OCI-LY7 (cell line): ENCODE measurements around the gene THUMPD1. TPM values are rescaled to one million over a fixed set of nuclear protein-coding genes. Genes with fewer than 3 reads are reported as not detected.

Source experiments
- BruUV-seq: library from RNA; stranded (reverse); fragments of 400-500 nt; replicated peaks from 2 replicates; lab custom pipeline; 2021; lab: Mats Ljungman, UMichigan
- CTCF ChIA-PET: fragments of 300-600 bp; sonication (Branson Sonifier 250); formaldehyde crosslinking; loops from one replicate; lab custom pipeline; 2022; ENCODE audit warnings: antibody characterized with exemption; ENCODE audit not compliant: unreplicated experiment; lab: Charles Lee
- POLR2A ChIA-PET: fragments of 300-600 bp; sonication (Branson Sonifier 250); formaldehyde crosslinking; loops from one replicate; lab custom pipeline; 2022; ENCODE audit warnings: antibody characterized with exemption; lab: Charles Lee
- DNase-seq: peaks from one replicate; pipeline ENCODE4 v3.0.0-alpha.2; 2015; ENCODE audit warnings: low spot score
- H2AFZ ChIP-seq: fragments of 200-600 bp; sonication (generic), shearing (Covaris generic); 2 replicates; pipeline ENCODE4 v1.6.1; 2014; ENCODE audit warnings: mild to moderate bottlenecking, antibody characterized with exemption, low read length, moderate library complexity
- H3K27ac ChIP-seq: fragments of 200-600 bp; sonication (generic); 2 replicates; pipeline ENCODE4 v1.5.1; 2014; ENCODE audit warnings: mixed run types, low read depth, mild to moderate bottlenecking, moderate library complexity, low read length, inconsistent platforms; ENCODE audit not compliant: poor library complexity, severe bottlenecking
- H3K36me3 ChIP-seq: fragments of 200-600 bp; sonication (generic); 2 replicates; pipeline ENCODE4 v1.6.1; 2014; ENCODE audit warnings: mild to moderate bottlenecking, antibody characterized with exemption, low read length, moderate library complexity, mixed read lengths; ENCODE audit not compliant: insufficient read depth
- H3K4me1 ChIP-seq: fragments of 200-600 bp; sonication (generic); 2 replicates; pipeline ENCODE4 v1.5.1; 2014; ENCODE audit warnings: mild to moderate bottlenecking, low read length; ENCODE audit not compliant: insufficient read depth, poor library complexity, severe bottlenecking
- H3K4me2 ChIP-seq: fragments of 200-600 bp; sonication (generic); 2 replicates; pipeline ENCODE4 v1.6.1; 2014; ENCODE audit warnings: mild to moderate bottlenecking, low read length
- H3K4me3 ChIP-seq: fragments of 200-600 bp; sonication (generic); 2 replicates; pipeline ENCODE4 v1.5.1; 2014; ENCODE audit warnings: mild to moderate bottlenecking, low read depth, low read length; ENCODE audit not compliant: poor library complexity, severe bottlenecking
- H3K79me2 ChIP-seq: fragments of 200-600 bp; sonication (generic); 2 replicates; pipeline ENCODE4 v1.6.1; 2016; ENCODE audit warnings: low read depth, mild to moderate bottlenecking, low read length, moderate library complexity, mixed read lengths; ENCODE audit not compliant: insufficient read depth
- H3K9me2 ChIP-seq: fragments of 200-600 bp; sonication (generic); 2 replicates; pipeline ENCODE4 v1.6.1; 2016; ENCODE audit warnings: mild to moderate bottlenecking, low read length, mixed read lengths; ENCODE audit not compliant: insufficient read depth
- H3K9me3 ChIP-seq: fragments of 200-600 bp; sonication (generic); 2 replicates; pipeline ENCODE4 v1.6.1; 2014; ENCODE audit warnings: mild to moderate bottlenecking, mixed run types, low read length, mixed read lengths
- H4K20me1 ChIP-seq: fragments of 200-600 bp; sonication (generic); 2 replicates; pipeline ENCODE4 v1.6.1; 2014; ENCODE audit warnings: mild to moderate bottlenecking, antibody characterized with exemption, low read length, moderate library complexity, mixed read lengths; ENCODE audit not compliant: insufficient read depth
- CTCF ChIP-seq: fragments of 200-600 bp; sonication (generic); conservative IDR thresholded peaks from 2 replicates; pipeline ENCODE4 v1.5.1; 2014; ENCODE audit warnings: mild to moderate bottlenecking, antibody characterized with exemption, low read length, moderate library complexity, mixed read lengths
- EZH2phosphoT487 ChIP-seq: fragments of 200-600 bp; sonication (generic); IDR thresholded peaks from 2 replicates; pipeline ENCODE4 v1.6.1; 2018; ENCODE audit warnings: low read depth, borderline replicate concordance, mild to moderate bottlenecking, mixed run types, antibody characterized with exemption, low read length, moderate library complexity, mixed read lengths
- intact Hi-C: fragments of 100-400 bp; cut with micrococcal nuclease; formaldehyde crosslinking; loops from one replicate; pipeline ENCODE4 v1.10.0; 2022; ENCODE audit not compliant: unreplicated experiment
- total RNA-seq, 2 experiments: library from RNA; depleted of rRNA in 1 of 2; stranded (reverse); fragments of >200 nt in 1 of 2; shearing (Covaris generic) in 1 of 2; gene quantifications; 2 replicates each; pipeline ENCODE4 v1.2.3, GENCODE V29; 2014 to 2022

Gene THUMPD1
- total RNA-seq, 2 experiments from 2014 or later, result 48.2 to 48.3 TPM

GRCh38 chr16:20774703-20775362, 33.2 kb upstream of the THUMPD1 start:
- Histone ChIP-seq H3K9me2 (no peaks in the 10 kb centered on the region), H3K27ac (no peak overlapping the region), H3K79me2 (no peaks in the 10 kb centered on the region), H3K4me2 (no peak overlapping the region), H3K4me3 (no peak overlapping the region), H3K9me3 (no peaks in the 10 kb centered on the region), H4K20me1 (no peaks in the 10 kb centered on the region), H2AFZ (no peak overlapping the region), H3K4me1 (no peaks in the 10 kb centered on the region), H3K36me3 (no peaks in the 10 kb centered on the region)
- ChIA-PET POLR2A (no interaction called here), CTCF (interaction anchor here (0.6 kb wide), 1 partner anchor 23 kb away, joined by 3 read pairs; no protein-coding TSS in a partner anchor)
- intact Hi-C loops, result no loop called here
- no TSS peak for BruUV-seq
- TF ChIP-seq EZH2phosphoT487 (no peak), CTCF (peak; percentile 83)
- peak; percentile 67 for DNase-seq

- Histone ChIP-seq H3K4me2 (no peak overlapping the region), H3K9me3 (no peaks in the 10 kb centered on the region), H3K27ac (no peak overlapping the region), H4K20me1 (no peaks in the 10 kb centered on the region), H3K36me3 (no peaks in the 10 kb centered on the region), H3K4me3 (no peak overlapping the region), H2AFZ (no peak overlapping the region), H3K9me2 (no peaks in the 10 kb centered on the region), H3K4me1 (no peaks in the 10 kb centered on the region), H3K79me2 (no peaks in the 10 kb centered on the region)
- BruUV-seq, result no TSS peak
- DNase-seq, result no peak
- intact Hi-C loops, result no loop called here
- no peak for TF ChIP-seq EZH2phosphoT487
- no peak for TF ChIP-seq CTCF
- ChIA-PET POLR2A (no interaction called here), CTCF (no interaction called here)
These were observed 32.1 kb upstream of the THUMPD1 start for GRCh38 chr16:20773679-20774078.

- Histone ChIP-seq H3K27ac (no peak overlapping the region), H3K79me2 (no peaks in the 10 kb centered on the region), H4K20me1 (no peaks in the 10 kb centered on the region), H3K9me2 (no peaks in the 10 kb centered on the region), H3K4me3 (no peak overlapping the region), H3K4me1 (peaks cover 7% of the 10 kb centered on the region), H3K9me3 (no peaks in the 10 kb centered on the region), H3K4me2 (no peak overlapping the region), H2AFZ (no peak overlapping the region), H3K36me3 (no peaks in the 10 kb centered on the region)
- no peak for DNase-seq
- BruUV-seq, result no TSS peak
- intact Hi-C loops, result no loop called here
- CTCF ChIA-PET, result no interaction called here
- no peak for TF ChIP-seq CTCF
- no peak for TF ChIP-seq EZH2phosphoT487
- POLR2A ChIA-PET, result no interaction called here
These were observed 27.2 kb upstream of the THUMPD1 start for GRCh38 chr16:20768818-20769217.
